Osteocyte (in vitro differentiated cells): ENCODE data around the gene FCAMR. TPM values are rescaled to one million over a fixed set of nuclear protein-coding genes. Genes with fewer than 3 reads are reported as not detected.

Source experiments
- DNase-seq: peaks from one replicate; pipeline ENCODE4 v3.0.0; 2021; ENCODE audit warnings: mixed read lengths; ENCODE audit not compliant: unreplicated experiment; ENCODE audit errors: extremely low spot score
- H3K27ac Mint-ChIP-seq: one replicate; pipeline ENCODE4 v1.8.0; 2021; ENCODE audit warnings: mild to moderate bottlenecking, mixed read lengths; ENCODE audit not compliant: unreplicated experiment
- H3K27me3 Mint-ChIP-seq: one replicate; pipeline ENCODE4 v1.8.0; 2021; ENCODE audit warnings: mixed read lengths; ENCODE audit not compliant: unreplicated experiment
- H3K36me3 Mint-ChIP-seq: one replicate; pipeline ENCODE4 v1.8.0; 2021; ENCODE audit warnings: mixed read lengths; ENCODE audit not compliant: unreplicated experiment
- H3K4me1 Mint-ChIP-seq: one replicate; pipeline ENCODE4 v1.8.0; 2021; ENCODE audit warnings: mixed read lengths; ENCODE audit not compliant: unreplicated experiment
- H3K4me3 Mint-ChIP-seq: one replicate; pipeline ENCODE4 v1.8.0; 2021; ENCODE audit warnings: mild to moderate bottlenecking, moderate library complexity, mixed read lengths; ENCODE audit not compliant: unreplicated experiment
- H3K9me3 Mint-ChIP-seq: one replicate; pipeline ENCODE4 v1.8.0; 2021; ENCODE audit warnings: mixed read lengths; ENCODE audit not compliant: unreplicated experiment
- total RNA-seq: library from RNA; stranded (reverse); gene quantifications from 2 replicates; pipeline ENCODE4 v1.2.1, GENCODE V29; 2021
- TF ChIP-seq, protein P1 (sequence below): fragments of 200-600 bp; sonication (generic); IDR thresholded peaks from 2 replicates; pipeline ENCODE4 v1.5.0; 2021; ENCODE audit warnings: antibody characterized with exemption, mild to moderate bottlenecking, moderate library complexity

The FCAMR gene
- total RNA-seq, 1 donor from 2014 or later = not detected

DNA sequence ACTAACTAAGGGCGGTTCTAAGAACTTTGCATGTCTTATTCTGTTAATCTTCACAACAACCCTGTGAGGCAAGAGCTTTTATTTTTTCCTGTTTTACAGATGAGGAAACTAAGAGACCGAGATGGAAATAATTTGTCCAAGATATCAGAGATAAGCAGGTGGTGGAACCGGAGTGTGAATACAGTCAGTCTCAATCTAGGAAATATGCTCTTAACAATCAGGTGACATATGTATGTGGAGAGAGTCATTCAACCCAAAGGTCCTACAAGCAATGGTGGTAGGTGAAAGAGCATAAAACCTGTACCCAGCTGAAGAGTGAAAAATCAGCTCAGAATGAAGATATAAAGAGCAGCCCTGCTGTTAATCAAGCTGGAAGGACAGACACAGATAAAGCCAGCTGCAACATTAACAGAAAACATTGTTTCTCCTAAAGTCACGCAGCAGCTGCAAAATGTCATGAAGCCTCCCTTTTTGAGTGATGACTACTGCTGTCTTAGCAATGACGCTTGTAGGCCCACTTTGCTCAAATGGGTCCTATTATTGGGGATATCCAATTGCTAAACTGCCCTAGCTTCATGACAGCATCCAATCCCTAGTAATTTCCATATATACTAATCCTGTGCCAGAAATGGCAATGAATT is 30.5 kb upstream of the FCAMR start:
- TF ChIP-seq, protein P1, sequence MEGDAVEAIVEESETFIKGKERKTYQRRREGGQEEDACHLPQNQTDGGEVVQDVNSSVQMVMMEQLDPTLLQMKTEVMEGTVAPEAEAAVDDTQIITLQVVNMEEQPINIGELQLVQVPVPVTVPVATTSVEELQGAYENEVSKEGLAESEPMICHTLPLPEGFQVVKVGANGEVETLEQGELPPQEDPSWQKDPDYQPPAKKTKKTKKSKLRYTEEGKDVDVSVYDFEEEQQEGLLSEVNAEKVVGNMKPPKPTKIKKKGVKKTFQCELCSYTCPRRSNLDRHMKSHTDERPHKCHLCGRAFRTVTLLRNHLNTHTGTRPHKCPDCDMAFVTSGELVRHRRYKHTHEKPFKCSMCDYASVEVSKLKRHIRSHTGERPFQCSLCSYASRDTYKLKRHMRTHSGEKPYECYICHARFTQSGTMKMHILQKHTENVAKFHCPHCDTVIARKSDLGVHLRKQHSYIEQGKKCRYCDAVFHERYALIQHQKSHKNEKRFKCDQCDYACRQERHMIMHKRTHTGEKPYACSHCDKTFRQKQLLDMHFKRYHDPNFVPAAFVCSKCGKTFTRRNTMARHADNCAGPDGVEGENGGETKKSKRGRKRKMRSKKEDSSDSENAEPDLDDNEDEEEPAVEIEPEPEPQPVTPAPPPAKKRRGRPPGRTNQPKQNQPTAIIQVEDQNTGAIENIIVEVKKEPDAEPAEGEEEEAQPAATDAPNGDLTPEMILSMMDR = no peak
- H3K27ac Mint-ChIP-seq = no peak overlapping the region
- no peak for DNase-seq
- H3K4me3 Mint-ChIP-seq = no peak overlapping the region
- H3K9me3 Mint-ChIP-seq = no peaks in the 10 kb centered on the region
- no peaks in the 10 kb centered on the region for H3K4me1 Mint-ChIP-seq
- H3K36me3 Mint-ChIP-seq = no peaks in the 10 kb centered on the region
- peaks cover 26% of the 10 kb centered on the region for H3K27me3 Mint-ChIP-seq

- no peak for DNase-seq
- Mint-ChIP-seq H3K9me3 (no peaks in the 10 kb centered on the region), H3K36me3 (no peaks in the 10 kb centered on the region), H3K27me3 (peaks cover 30% of the 10 kb centered on the region), H3K4me1 (no peaks in the 10 kb centered on the region), H3K4me3 (no peak overlapping the region), H3K27ac (no peak overlapping the region)
- TF ChIP-seq, protein P1 = no peak
These were observed 28.6 kb upstream of the FCAMR start for GRCh38 chr1:206998816-206999215.

DNA sequence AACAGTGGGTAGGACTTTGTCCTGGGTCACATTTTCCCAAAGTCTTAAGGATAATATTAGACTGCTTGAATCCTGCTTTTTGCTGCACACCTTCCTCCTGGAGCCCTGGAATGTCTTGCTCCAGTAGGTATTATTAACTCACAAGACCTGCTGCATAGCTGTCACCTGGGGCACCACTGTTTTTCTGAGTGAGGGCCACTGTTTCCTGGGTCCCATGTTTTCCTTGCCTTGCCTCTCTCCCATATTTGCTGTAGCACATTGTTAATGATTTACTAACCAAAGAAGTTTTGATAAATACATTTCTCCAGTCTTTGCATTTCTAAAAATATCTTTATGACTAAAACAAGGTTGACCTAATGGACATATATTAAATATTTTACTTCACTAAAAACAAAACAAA is 22.5 kb upstream of the FCAMR start:
- Mint-ChIP-seq H3K27me3 (peaks cover 45% of the 10 kb centered on the region), H3K4me1 (no peaks in the 10 kb centered on the region), H3K27ac (no peak overlapping the region), H3K4me3 (no peak overlapping the region), H3K9me3 (no peaks in the 10 kb centered on the region), H3K36me3 (no peaks in the 10 kb centered on the region)
- no peak for DNase-seq
- TF ChIP-seq, protein P1 = no peak

DNA sequence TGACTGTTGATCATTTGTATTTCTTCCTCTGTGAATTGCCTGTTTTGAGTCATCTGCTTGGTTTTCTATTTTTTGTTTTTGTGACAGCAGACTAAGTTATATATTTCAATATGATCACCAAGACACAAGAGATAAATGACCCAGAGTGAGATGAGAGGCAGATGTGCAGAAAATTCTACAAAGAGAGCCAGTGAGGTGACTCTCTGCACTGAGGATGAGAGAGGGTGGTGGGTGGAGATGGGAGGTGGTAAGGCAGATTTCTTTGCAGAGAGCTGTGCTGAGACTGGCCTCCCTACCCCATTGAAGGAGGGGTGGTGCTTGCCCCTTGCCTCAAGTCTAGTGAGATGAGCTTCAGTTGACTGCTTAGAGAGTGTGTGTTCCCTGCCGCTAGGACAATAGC is 17.6 kb upstream of the FCAMR start:
- Mint-ChIP-seq H3K4me1 (no peaks in the 10 kb centered on the region), H3K36me3 (no peaks in the 10 kb centered on the region), H3K9me3 (no peaks in the 10 kb centered on the region), H3K27me3 (peaks cover 62% of the 10 kb centered on the region), H3K4me3 (no peak overlapping the region), H3K27ac (no peak overlapping the region)
- DNase-seq = no peak
- TF ChIP-seq, protein P1 = no peak

DNA sequence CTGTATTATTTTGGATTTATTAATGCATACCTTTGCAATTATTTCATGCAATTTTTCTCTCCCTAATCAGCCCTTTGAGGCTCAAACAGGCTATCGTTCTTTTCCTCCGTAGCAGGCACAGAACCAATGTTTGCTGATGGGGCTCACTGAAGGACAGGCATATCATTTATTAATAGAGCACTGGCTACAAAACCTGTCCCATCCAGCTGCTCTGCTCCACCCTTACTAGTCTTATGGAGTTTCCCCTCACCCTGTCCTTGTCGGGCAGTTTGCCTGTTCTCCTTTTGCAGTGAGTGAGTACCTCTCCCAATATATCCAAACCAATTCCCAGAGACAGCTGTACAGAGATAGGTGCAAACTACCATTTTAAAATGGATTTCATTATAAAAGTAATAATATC is 16.6 kb upstream of the FCAMR start:
- H3K9me3 Mint-ChIP-seq = no peaks in the 10 kb centered on the region
- no peak for DNase-seq
- H3K36me3 Mint-ChIP-seq = no peaks in the 10 kb centered on the region
- H3K27ac Mint-ChIP-seq = no peak overlapping the region
- no peak overlapping the region for H3K4me3 Mint-ChIP-seq
- peaks cover 61% of the 10 kb centered on the region for H3K27me3 Mint-ChIP-seq
- TF ChIP-seq, protein P1 = no peak
- H3K4me1 Mint-ChIP-seq = no peaks in the 10 kb centered on the region
